K562 (cell line): ENCODE data around the gene IPO11. TPM values are rescaled to one million over a fixed set of nuclear protein-coding genes. Genes with fewer than 3 reads are reported as not detected.

Experiments
- ATAC-seq: fragments of 200-7000 bp; cut with Tn5 transposase; 3 replicates; pipeline ENCODE4 v1.9.1; 2020; ENCODE audit warnings: moderate library complexity
- BruUV-seq: library from RNA; stranded (reverse); fragments of 400-500 nt; replicated peaks from 2 replicates; lab custom pipeline; 2021; lab: Mats Ljungman, UMichigan
- CTCF ChIA-PET: fragments of 300-600 bp; formaldehyde crosslinking; extraction: SDS; loops from one replicate; lab custom pipeline; 2021; ENCODE audit warnings: low intra/inter-chr PET ratio; lab: Yijun Ruan, JAX
- POLR2A ChIA-PET: fragments of 300-600, 350-650 bp; sonication (Branson Sonifier 250); formaldehyde crosslinking; extraction: SDS; loops from one replicate; lab custom pipeline; 2021; ENCODE audit warnings: antibody characterized with exemption, inconsistent platforms; lab: Yijun Ruan, JAX
- DNase-seq, 4 experiments: peaks; one replicate each; pipeline versions ENCODE4 v3.0.0 to v3.0.0-alpha.2; 2011 to 2018; ENCODE audit warnings: low spot score in 3 of 4, mixed read lengths in 3 of 4; ENCODE audit errors: extremely low read depth in 1 of 4
- FAIRE-seq: peaks from 2 replicates; lab custom pipeline; 2011; peaks lifted over from hg19 to GRCh38; lab: Jason Lieb, UNC
- H2AFZ ChIP-seq: 2 replicates; pipeline ENCODE4 v1.6.0; 2011; ENCODE audit warnings: low read depth, low read length, control low read depth, inconsistent platforms
- H3K27ac ChIP-seq: fragments of 200-600 bp; 3 replicates; pipeline ENCODE4 v1.8.0; 2011; ENCODE audit warnings: low read depth, mild to moderate bottlenecking, control low read depth, inconsistent platforms, low read length, moderate library complexity, mixed read lengths; ENCODE audit errors: extremely low read depth
- H3K27me3 ChIP-seq, 2 experiments: fragments of 300-600 bp in 1 of 2; 2 replicates in 1 of 2; 3 replicates in 1 of 2; pipeline versions ENCODE4 v1.6.0 to v1.8.0; 2011; ENCODE audit warnings: inconsistent platforms in 2 of 2, low read length in 2 of 2, mild to moderate bottlenecking in 1 of 2, mixed read lengths in 1 of 2, moderate library complexity in 1 of 2; ENCODE audit not compliant: control insufficient read depth in 2 of 2, insufficient read depth in 2 of 2
- H3K36me3 ChIP-seq: fragments of 300-600 bp; 3 replicates; pipeline ENCODE4 v1.8.0; 2011; ENCODE audit warnings: mild to moderate bottlenecking, low read length, inconsistent platforms; ENCODE audit not compliant: control insufficient read depth, insufficient read depth
- H3K4me1 ChIP-seq, 2 experiments: fragments of 200-600 bp in 1 of 2; replicated peaks in 1 of 2; 2 replicates in 1 of 2; 3 replicates in 1 of 2; pipeline versions ENCODE4 v1.5.1 to v1.8.0; 2011; ENCODE audit warnings: inconsistent platforms in 2 of 2, low read length in 2 of 2, mild to moderate bottlenecking in 1 of 2, mixed read lengths in 1 of 2, moderate library complexity in 1 of 2; ENCODE audit not compliant: control insufficient read depth in 2 of 2, insufficient read depth in 2 of 2
- H3K4me2 ChIP-seq: 2 replicates; pipeline ENCODE4 v1.6.1; 2011; ENCODE audit warnings: low read length, control low read depth, inconsistent platforms, mixed read lengths; ENCODE audit not compliant: insufficient read depth
- H3K4me3 ChIP-seq: fragments of 200-600 bp; sonication (generic), shearing (Covaris generic); 2 replicates; pipeline ENCODE4 v1.5.1; 2016; ENCODE audit warnings: control low read depth, inconsistent platforms
- H3K79me2 ChIP-seq: fragments of 200-600 bp; 3 replicates; pipeline ENCODE4 v1.8.0; 2011; ENCODE audit warnings: low read length, inconsistent platforms; ENCODE audit not compliant: control insufficient read depth, insufficient read depth
- H3K9ac ChIP-seq, 2 experiments: 2 replicates each; pipeline versions ENCODE4 v1.6.0 to v1.6.1; 2011; ENCODE audit warnings: low read depth in 2 of 2, low read length in 2 of 2, control low read depth in 1 of 2, inconsistent platforms in 1 of 2, mild to moderate bottlenecking in 1 of 2, mixed read lengths in 1 of 2; ENCODE audit not compliant: insufficient read depth in 1 of 2
- H3K9me1 ChIP-seq: one replicate; pipeline ENCODE4 v1.6.0; 2011; ENCODE audit warnings: inconsistent platforms, mild to moderate bottlenecking, low read length, moderate library complexity; ENCODE audit not compliant: control insufficient read depth, insufficient read depth
- H3K9me3 ChIP-seq: replicated peaks from 2 replicates; pipeline ENCODE4 v1.5.1; 2011; ENCODE audit warnings: low read depth, low read length, inconsistent platforms; ENCODE audit not compliant: control insufficient read depth, insufficient read depth
- H4K20me1 ChIP-seq: replicated peaks from 2 replicates; pipeline ENCODE4 v1.6.1; 2011; ENCODE audit warnings: low read length, inconsistent platforms, mixed read lengths; ENCODE audit not compliant: control insufficient read depth, insufficient read depth
- ARID3B ChIP-seq: fragments of 250-450 bp; sonication (Bioruptor Pico); IDR thresholded peaks from 2 replicates; pipeline ENCODE4 v1.4.0; 2020; ENCODE audit warnings: borderline replicate concordance
- DEAF1 ChIP-seq: fragments of 450-650 bp; formaldehyde crosslinking; IDR thresholded peaks from 2 replicates; pipeline ENCODE4 v1.4.0; 2020; ENCODE audit warnings: mild to moderate bottlenecking, moderate library complexity
- DIDO1 ChIP-seq: fragments of 450-650 bp; IDR thresholded peaks from 2 replicates; pipeline ENCODE4 v1.6.1; 2016; ENCODE audit warnings: low read depth, missing biosample characterization, missing genetic modification characterization
- ETV6 ChIP-seq, 3 experiments: fragments of 150-350 bp in 1 of 3; sonication (generic) in 1 of 3; formaldehyde crosslinking in 1 of 3; IDR thresholded peaks; 2 replicates each; pipeline versions ENCODE4 v1.6.1 to v1.8.0; 2014 to 2022; ENCODE audit warnings: borderline replicate concordance in 2 of 3, low read depth in 2 of 3, antibody characterized with exemption in 1 of 3, low read length in 1 of 3, mild to moderate bottlenecking in 1 of 3, missing genetic modification reagents in 1 of 3
- HES1 ChIP-seq: fragments of 450-650 bp; IDR thresholded peaks from 2 replicates; pipeline ENCODE4 v1.6.1; 2016; ENCODE audit warnings: low read depth, mild to moderate bottlenecking, moderate library complexity
- NEUROD1 ChIP-seq: fragments of 150-350 bp; IDR thresholded peaks from 2 replicates; pipeline ENCODE4 v1.6.1; 2014; ENCODE audit warnings: borderline replicate concordance, low read length, low read depth; ENCODE audit not compliant: partially characterized antibody
- PTRF ChIP-seq: fragments of 450-650 bp; IDR thresholded peaks from 2 replicates; pipeline ENCODE4 v1.6.1; 2016; ENCODE audit warnings: mild to moderate bottlenecking, missing genetic modification characterization, missing compliant biosample characterization
- RBM14 ChIP-seq: fragments of 200-400 bp; formaldehyde crosslinking; IDR thresholded peaks from 2 replicates; pipeline ENCODE4 v1.6.1; 2018; ENCODE audit warnings: low read depth, mild to moderate bottlenecking, low read length, moderate library complexity, borderline replicate concordance; ENCODE audit not compliant: insufficient read depth
- RBM17 ChIP-seq: fragments of 200-400 bp; formaldehyde crosslinking; IDR thresholded peaks from 2 replicates; pipeline ENCODE4 v1.6.1; 2017; ENCODE audit warnings: low read depth, mild to moderate bottlenecking, low read length, borderline replicate concordance
- SMARCA5 ChIP-seq: fragments of 450-650 bp; IDR thresholded peaks from 2 replicates; pipeline ENCODE4 v1.6.1; 2016
- TGIF2 ChIP-seq: sonication (generic); formaldehyde crosslinking; IDR thresholded peaks from 2 replicates; pipeline ENCODE4 v1.8.1; 2022; ENCODE audit warnings: mild to moderate bottlenecking, missing genetic modification reagents, moderate library complexity
- USF2 ChIP-seq: sonication (generic); formaldehyde crosslinking; IDR thresholded peaks from 2 replicates; pipeline ENCODE4 v1.5.0; 2020; ENCODE audit warnings: missing genetic modification reagents
- ZBTB26 ChIP-seq: fragments of 450-650 bp; formaldehyde crosslinking; IDR thresholded peaks from 2 replicates; pipeline ENCODE4 v1.4.0; 2022; ENCODE audit warnings: missing genetic modification characterization
- ZEB2 ChIP-seq: fragments of 450-650 bp; IDR thresholded peaks from 2 replicates; pipeline ENCODE4 v1.6.1; 2016
- ZFX ChIP-seq: sonication (generic); formaldehyde crosslinking; IDR thresholded peaks from 2 replicates; pipeline ENCODE4 v1.8.0; 2022; ENCODE audit warnings: mild to moderate bottlenecking, missing genetic modification reagents, moderate library complexity
- ZNF584 ChIP-seq: fragments of 200-800 bp; sonication (Bioruptor generic); IDR thresholded peaks from 2 replicates; pipeline ENCODE4 v1.6.1; 2016; ENCODE audit warnings: low read depth, mild to moderate bottlenecking, missing genetic modification characterization, missing compliant biosample characterization
- ZNF785 ChIP-seq: fragments of 250-450 bp; sonication (Bioruptor Pico); IDR thresholded peaks from 2 replicates; pipeline ENCODE4 v1.4.0; 2020; ENCODE audit warnings: mild to moderate bottlenecking
- WGBS: fragments of 100-300 bp; shearing (Covaris generic); methylation state at CpG from one replicate; pipeline ENCODE4 v1.1.6; 2016; ENCODE audit warnings: low coverage, mixed read lengths; ENCODE audit not compliant: insufficient coverage; ENCODE audit errors: missing lambda C conversion rate; 5-methylcytosine and 5-hydroxymethylcytosine counted together
- in situ Hi-C: fragments of 300-500 bp; cut with MboI; formaldehyde crosslinking; loops from 4 replicates; pipeline ENCODE4 v1.15.0; 2018; ENCODE audit warnings: inconsistent platforms, mixed read lengths
- intact Hi-C: fragments of 100-400 bp; cut with micrococcal nuclease; formaldehyde crosslinking; loops from 2 replicates; pipeline ENCODE4 v1.14.2; 2022
- polyA plus RNA-seq, 8 experiments: library from polyadenylated mRNA; depleted of rRNA in 4 of 8; stranded (reverse) in 5 of 8; unstranded in 3 of 8; fragments of >200 nt; fragmentation: Nextera tagmentation in 2 of 8; fragmentation: Illumina TruSeq in 1 of 8; extraction: Ambion mirVana in 2 of 8; extraction: Trizol in 1 of 8; gene quantifications; 2 replicates each; pipeline versions ENCODE4 v1.2.1 to v1.2.3, GENCODE V29; 2011 to 2014; ENCODE audit warnings: inconsistent platforms in 1 of 8, missing spikeins in 1 of 8
- total RNA-seq, 7 experiments: library from RNA; depleted of rRNA in 6 of 7; stranded (reverse); fragments of >200 nt in 6 of 7; fragmentation: Illumina TruSeq in 2 of 7; extraction: Trizol in 2 of 7; gene quantifications; 2 replicates each; pipeline versions ENCODE4 v1.2.1 to v1.2.3, GENCODE V29; 2011 to 2021; ENCODE audit warnings: low replicate concordance in 1 of 7

The IPO11 gene
- total and polyA plus RNA-seq, 9 of the 15 experiments (the other 6 are each of a cell fraction or from before 2014, with no cell fraction given) = 38.7 to 96.0 (median 70.9) TPM

GRCh38 chr5:62662521-62662920, 250.0 kb downstream of the IPO11 start:
- no peak overlapping the region for H3K4me2 ChIP-seq
- intact Hi-C loops (no loop called here), in situ Hi-C loops (no loop called here)
- no peak overlapping the region for H2AFZ ChIP-seq
- no peaks in the 10 kb centered on the region for H3K4me1 ChIP-seq
- no peaks in the 10 kb centered on the region for H3K9me1 ChIP-seq
- H3K27me3 ChIP-seq = peaks cover 0 to 3% of the 10 kb centered on the region in 2 experiments; a peak in 1 of 5 replicates
- H4K20me1 ChIP-seq = no peaks in the 10 kb centered on the region
- no peak overlapping the region for H3K27ac ChIP-seq
- ATAC-seq (no peak), DNase-seq (no peak), FAIRE-seq (no peak)
- no peak overlapping the region for H3K9ac ChIP-seq
- no peak overlapping the region for H3K4me3 ChIP-seq
- WGBS = 0% methylated on average over 2 of the region's 2 CpGs
- no peaks in the 10 kb centered on the region for H3K9me3 ChIP-seq
- CTCF ChIA-PET = no interaction called here
- no peaks in the 10 kb centered on the region for H3K79me2 ChIP-seq
- POLR2A ChIA-PET = no interaction called here
- BruUV-seq = no TSS peak
- H3K36me3 ChIP-seq = no peaks in the 10 kb centered on the region
- TF ChIP-seq ZFX (CRISPR knock-in tag) = no peak
- TF ChIP-seq SMARCA5 = no peak
- no peak for TF ChIP-seq USF2
- TF ChIP-seq ETV6 (IDR thresholded peaks at IDR 0.05; ENCODE audit: borderline replicate concordance in 1 of 2, low read depth in 2 of 2, low read length in 1 of 2) = no peak
- no peak for TF ChIP-seq ETV6 (CRISPR knock-in tag; IDR thresholded peaks at IDR 0.05; ENCODE audit: borderline replicate concordance)
- no peak for TF ChIP-seq ZNF785 (CRISPR knock-in tag)
- TF ChIP-seq ARID3B = no peak
- TF ChIP-seq ZEB2 = no peak
- no peak for TF ChIP-seq TGIF2
- TF ChIP-seq DEAF1 (CRISPR knock-in tag) = no peak
- no peak for TF ChIP-seq ZBTB26 (CRISPR knock-in tag)
- no peak for TF ChIP-seq RBM14
- TF ChIP-seq HES1 = no peak
- no peak for TF ChIP-seq PTRF (tag)
- no peak for TF ChIP-seq ZNF584 (CRISPR knock-in tag)
- no peak for TF ChIP-seq RBM17
- no peak for TF ChIP-seq DIDO1 (tag)
- TF ChIP-seq NEUROD1 = no peak
